HG02759 (cell line): ENCODE results near the gene FAM25G.

ENCODE experiments used
- ATAC-seq: cut with Tn5 transposase; IDR thresholded peaks from one replicate; pipeline ENCODE4 v1.9.1; 2021; ENCODE audit warnings: mild to moderate bottlenecking, moderate library complexity; ENCODE audit not compliant: unreplicated experiment

FAM25G gene

GRCh38 chr10:47449102-47449978 is 42.2 kb downstream of the FAM25G start:
- ATAC-seq = no peak

- no peak for ATAC-seq
These were observed 43.8 kb downstream of the FAM25G start for GRCh38 chr10:47447705-47448104.

GRCh38 chr10:47447209-47447608 is 44.3 kb downstream of the FAM25G start:
- no peak for ATAC-seq

GRCh38 chr10:47445720-47446119 is 45.8 kb downstream of the FAM25G start:
- no peak for ATAC-seq

DNA sequence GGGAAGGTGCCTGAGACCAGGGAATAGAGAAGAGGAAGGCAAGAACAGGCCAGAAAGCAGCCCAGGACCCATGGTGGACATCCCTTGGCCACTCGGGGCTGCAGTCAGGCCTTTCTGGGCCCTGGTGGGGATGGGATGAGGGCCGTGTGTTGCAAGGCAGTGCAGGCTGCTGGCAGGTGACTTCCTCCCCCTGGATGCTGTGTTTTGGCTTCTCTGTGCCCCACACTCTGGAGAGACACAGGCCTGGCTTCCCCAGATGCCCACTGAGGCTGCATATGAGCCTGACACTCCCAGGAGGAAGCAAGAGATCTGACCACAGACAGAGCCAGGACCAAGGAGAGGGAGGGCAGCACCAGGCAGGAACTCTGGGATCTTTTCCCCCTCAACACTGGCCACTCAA is 47.5 kb downstream of the FAM25G start:
- no peak for ATAC-seq

- ATAC-seq = no peak
These were observed 48.4 kb downstream of the FAM25G start for GRCh38 chr10:47443145-47443544.

GRCh38 chr10:47442351-47442750 is 49.1 kb downstream of the FAM25G start:
- no peak for ATAC-seq

GRCh38 chr10:47441938-47442337 is 49.6 kb downstream of the FAM25G start:
- no peak for ATAC-seq

GRCh38 chr10:47440207-47440606 is 51.3 kb downstream of the FAM25G start:
- no peak for ATAC-seq

- no peak for ATAC-seq
These were observed 52.5 kb downstream of the FAM25G start for GRCh38 chr10:47438857-47439474.
